Peyer's patch (tissue), 4 donors: ENCODE measurements around the gene CLDN16.

ENCODE experiments used
- POLR2A ChIP-seq, 2 donors: fragments of 450-650 bp; IDR thresholded peaks; one replicate each; pipeline ENCODE4 v1.5.1; 2017; ENCODE audit warnings: antibody characterized with exemption in 2 of 2, mild to moderate bottlenecking in 2 of 2, moderate library complexity in 2 of 2
- TF ChIP-seq, protein P1 (sequence below), 6 experiments: fragments of 450-650 bp in 4 of 6; fragments of 200-600 bp in 2 of 6; sonication (generic) in 1 of 6; IDR thresholded peaks; one replicate each; pipeline ENCODE4 v1.5.1; 2017 to 2019; ENCODE audit warnings: antibody characterized with exemption in 6 of 6, mild to moderate bottlenecking in 3 of 6, moderate library complexity in 1 of 6

DNA sequence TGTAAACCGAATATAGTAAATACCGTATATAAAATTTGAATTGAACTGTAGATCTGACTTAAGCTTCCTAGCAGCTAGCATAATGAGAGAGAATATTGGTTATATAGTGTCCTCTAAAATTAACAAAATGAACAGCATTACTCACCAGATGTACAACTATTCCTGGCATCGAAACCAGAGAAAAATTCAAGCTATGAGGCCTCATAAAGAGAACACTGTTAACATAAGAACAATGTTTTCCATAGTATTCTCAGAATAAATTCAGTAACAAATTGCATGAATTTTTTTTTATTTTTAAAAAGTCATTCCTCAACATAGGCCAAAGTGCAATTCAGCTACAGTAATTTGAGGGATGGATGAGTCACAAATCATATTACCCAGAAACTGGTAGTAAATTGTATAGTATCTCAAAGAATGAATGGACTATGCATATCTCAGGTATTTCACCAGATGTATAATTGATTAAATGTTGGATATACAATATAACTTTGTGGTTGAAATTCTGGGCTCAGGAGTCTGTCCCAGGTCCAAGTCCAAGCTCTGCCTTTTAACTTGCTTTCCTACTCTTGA, 56.7 kb downstream of the CLDN16 start:
- TF ChIP-seq, protein P1, sequence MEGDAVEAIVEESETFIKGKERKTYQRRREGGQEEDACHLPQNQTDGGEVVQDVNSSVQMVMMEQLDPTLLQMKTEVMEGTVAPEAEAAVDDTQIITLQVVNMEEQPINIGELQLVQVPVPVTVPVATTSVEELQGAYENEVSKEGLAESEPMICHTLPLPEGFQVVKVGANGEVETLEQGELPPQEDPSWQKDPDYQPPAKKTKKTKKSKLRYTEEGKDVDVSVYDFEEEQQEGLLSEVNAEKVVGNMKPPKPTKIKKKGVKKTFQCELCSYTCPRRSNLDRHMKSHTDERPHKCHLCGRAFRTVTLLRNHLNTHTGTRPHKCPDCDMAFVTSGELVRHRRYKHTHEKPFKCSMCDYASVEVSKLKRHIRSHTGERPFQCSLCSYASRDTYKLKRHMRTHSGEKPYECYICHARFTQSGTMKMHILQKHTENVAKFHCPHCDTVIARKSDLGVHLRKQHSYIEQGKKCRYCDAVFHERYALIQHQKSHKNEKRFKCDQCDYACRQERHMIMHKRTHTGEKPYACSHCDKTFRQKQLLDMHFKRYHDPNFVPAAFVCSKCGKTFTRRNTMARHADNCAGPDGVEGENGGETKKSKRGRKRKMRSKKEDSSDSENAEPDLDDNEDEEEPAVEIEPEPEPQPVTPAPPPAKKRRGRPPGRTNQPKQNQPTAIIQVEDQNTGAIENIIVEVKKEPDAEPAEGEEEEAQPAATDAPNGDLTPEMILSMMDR (IDR thresholded peaks at IDR 0.05): no peak
- no peak for TF ChIP-seq POLR2A (IDR thresholded peaks at IDR 0.05)
